CD14-positive monocyte (primary cell): Measurements from ENCODE around the gene TMEM238. TPM values are rescaled to one million over a fixed set of nuclear protein-coding genes. Genes with fewer than 3 reads are reported as not detected.

Experiments
- DNase-seq, 3 donors: peaks; one replicate each; pipeline ENCODE4 v3.0.0-alpha.2; 2011 to 2022
- H2AFZ ChIP-seq: 2 replicates; pipeline ENCODE4 v1.6.0; 2012; ENCODE audit warnings: mild to moderate bottlenecking, low read depth, low read length, inconsistent platforms; ENCODE audit not compliant: insufficient read depth, poor library complexity, severe bottlenecking
- H3K27ac ChIP-seq, 2 donors: 1 replicate in 1 of 2; 2 replicates in 1 of 2; pipeline ENCODE4 v1.5.1; 2012 to 2013; ENCODE audit warnings: low read length in 2 of 2, control low read depth in 1 of 2, inconsistent platforms in 1 of 2, low read depth in 1 of 2, mild to moderate bottlenecking in 1 of 2
- H3K27me3 ChIP-seq, 2 donors: one replicate each; pipeline versions ENCODE4 v1.6.0 to v1.6.1; 2011 to 2013; ENCODE audit warnings: low read length in 2 of 2; ENCODE audit not compliant: control insufficient read depth in 2 of 2, insufficient read depth in 2 of 2
- H3K36me3 ChIP-seq, 2 donors: replicated peaks in 1 of 2; 1 replicate in 1 of 2; 2 replicates in 1 of 2; pipeline versions ENCODE4 v1.5.1 to v1.6.1; 2012 to 2013; ENCODE audit warnings: low read length in 2 of 2, control low read depth in 1 of 2, inconsistent platforms in 1 of 2, mild to moderate bottlenecking in 1 of 2; ENCODE audit not compliant: insufficient read depth in 2 of 2, control insufficient read depth in 1 of 2
- H3K4me1 ChIP-seq, 2 donors: 1 replicate in 1 of 2; 2 replicates in 1 of 2; pipeline versions ENCODE4 v1.5.1 to v1.6.1; 2012 to 2013; ENCODE audit warnings: low read length in 2 of 2, control low read depth in 1 of 2, inconsistent platforms in 1 of 2, mild to moderate bottlenecking in 1 of 2, moderate library complexity in 1 of 2; ENCODE audit not compliant: insufficient read depth in 2 of 2, control insufficient read depth in 1 of 2
- H3K4me2 ChIP-seq: replicated peaks from 2 replicates; pipeline ENCODE3; 2012; ENCODE audit warnings: low read length, moderate library complexity, mild to moderate bottlenecking; ENCODE audit not compliant: poor library complexity, severe bottlenecking; ENCODE audit errors: extremely low read depth
- H3K4me3 ChIP-seq, 3 experiments: fragments of 200-600 bp in 1 of 3; sonication (generic) in 1 of 3; replicated peaks in 1 of 3; 1 replicate in 2 of 3; 2 replicates in 1 of 3; pipeline ENCODE4 v1.5.1; 2011 to 2013; ENCODE audit warnings: low read length in 3 of 3, mild to moderate bottlenecking in 3 of 3, control low read depth in 2 of 3, low read depth in 2 of 3, inconsistent platforms in 1 of 3, moderate library complexity in 1 of 3
- H3K79me2 ChIP-seq: 2 replicates; pipeline ENCODE4 v1.6.0; 2012; ENCODE audit warnings: mild to moderate bottlenecking, control low read depth, inconsistent platforms, low read length, moderate library complexity; ENCODE audit not compliant: insufficient read depth
- H3K9ac ChIP-seq: 2 replicates; pipeline ENCODE4 v1.6.0; 2017; ENCODE audit warnings: low read length, mild to moderate bottlenecking; ENCODE audit not compliant: insufficient read depth, poor library complexity, severe bottlenecking
- H3K9me3 ChIP-seq, 2 donors: replicated peaks in 1 of 2; 1 replicate in 1 of 2; 2 replicates in 1 of 2; pipeline versions ENCODE4 v1.5.1 to v1.6.1; 2012 to 2013; ENCODE audit warnings: low read length in 2 of 2, control low read depth in 1 of 2; ENCODE audit not compliant: control insufficient read depth in 1 of 2, insufficient read depth in 1 of 2
- H4K20me1 ChIP-seq: 2 replicates; pipeline ENCODE4 v1.6.0; 2012; ENCODE audit warnings: mild to moderate bottlenecking, low read length, control low read depth, moderate library complexity; ENCODE audit not compliant: insufficient read depth
- H3K27ac Mint-ChIP-seq, 7 donors: one replicate each; pipeline ENCODE4 v1.8.0; 2020; ENCODE audit warnings: mild to moderate bottlenecking in 7 of 7, mixed read lengths in 7 of 7, moderate library complexity in 6 of 7, inconsistent platforms in 2 of 7
- H3K27me3 Mint-ChIP-seq, 3 donors: one replicate each; pipeline ENCODE4 v1.8.0; 2021 to 2022; ENCODE audit warnings: low read depth in 3 of 3, mild to moderate bottlenecking in 3 of 3, mixed read lengths in 3 of 3, moderate library complexity in 3 of 3, inconsistent platforms in 1 of 3
- H3K36me3 Mint-ChIP-seq, 2 donors: one replicate each; pipeline ENCODE4 v1.8.0; 2020; ENCODE audit warnings: mixed read lengths in 2 of 2, inconsistent platforms in 1 of 2, mild to moderate bottlenecking in 1 of 2
- H3K4me1 Mint-ChIP-seq: one replicate; pipeline ENCODE4 v1.8.0; 2020; ENCODE audit warnings: mild to moderate bottlenecking, mixed read lengths
- H3K4me3 Mint-ChIP-seq, 2 donors: one replicate each; pipeline ENCODE4 v1.8.0; 2020; ENCODE audit warnings: mild to moderate bottlenecking in 2 of 2, mixed read lengths in 2 of 2, moderate library complexity in 1 of 2
- H3K9me3 Mint-ChIP-seq, 7 donors: one replicate each; pipeline ENCODE4 v1.8.0; 2020 to 2022; ENCODE audit warnings: mixed read lengths in 7 of 7, mild to moderate bottlenecking in 6 of 7, moderate library complexity in 6 of 7, inconsistent platforms in 2 of 7
- WGBS: methylation state at CpG from one replicate; pipeline ENCODE4 v1.1.5; 2013; ENCODE audit warnings: missing lambda C conversion rate; ENCODE audit not compliant: insufficient coverage; 5-methylcytosine and 5-hydroxymethylcytosine counted together
- intact Hi-C, 2 donors: fragments of 100-400 bp; cut with micrococcal nuclease; formaldehyde crosslinking; loops; one replicate each; pipeline versions ENCODE4 v1.15.0 to v1.15.1; 2023
- polyA plus RNA-seq, 3 donors: library from polyadenylated mRNA; depleted of rRNA in 1 of 3; unstranded in 2 of 3; stranded (reverse) in 1 of 3; fragments of 300-500 nt in 2 of 3; fragments of >200 nt in 1 of 3; fragmentation: Illumina TruSeq in 2 of 3; gene quantifications; 1 replicate in 2 of 3; 2 replicates in 1 of 3; pipeline ENCODE4 v1.2.3, GENCODE V29; 2012 to 2021
- TF ChIP-seq, protein P1 (sequence below): fragments of 200-600 bp; IDR thresholded peaks from one replicate; pipeline ENCODE4 v1.8.0; 2022; ENCODE audit warnings: antibody characterized with exemption, mild to moderate bottlenecking

TMEM238 gene
- polyA plus RNA-seq, 3 donors: not detected

GRCh38 chr19:55352040-55352439, 32.1 kb downstream of the TMEM238 start:
- no peak overlapping the region for H3K9ac ChIP-seq
- Mint-ChIP-seq H3K9me3 (peaks cover 0 to 11% (median 8%) of the 10 kb centered on the region in 7 donors), H3K4me1 (peaks cover 33% of the 10 kb centered on the region), H3K27ac (peak overlapping the region in 1 of 7 donors; percentile 63), H3K4me3 (peak overlapping the region in 1 of 2 donors; percentile 90), H3K27me3 (peaks cover 49 to 62% (median 54%) of the 10 kb centered on the region in 3 donors), H3K36me3 (peaks cover 5 to 8% of the 10 kb centered on the region in 2 donors)
- TF ChIP-seq, protein P1, sequence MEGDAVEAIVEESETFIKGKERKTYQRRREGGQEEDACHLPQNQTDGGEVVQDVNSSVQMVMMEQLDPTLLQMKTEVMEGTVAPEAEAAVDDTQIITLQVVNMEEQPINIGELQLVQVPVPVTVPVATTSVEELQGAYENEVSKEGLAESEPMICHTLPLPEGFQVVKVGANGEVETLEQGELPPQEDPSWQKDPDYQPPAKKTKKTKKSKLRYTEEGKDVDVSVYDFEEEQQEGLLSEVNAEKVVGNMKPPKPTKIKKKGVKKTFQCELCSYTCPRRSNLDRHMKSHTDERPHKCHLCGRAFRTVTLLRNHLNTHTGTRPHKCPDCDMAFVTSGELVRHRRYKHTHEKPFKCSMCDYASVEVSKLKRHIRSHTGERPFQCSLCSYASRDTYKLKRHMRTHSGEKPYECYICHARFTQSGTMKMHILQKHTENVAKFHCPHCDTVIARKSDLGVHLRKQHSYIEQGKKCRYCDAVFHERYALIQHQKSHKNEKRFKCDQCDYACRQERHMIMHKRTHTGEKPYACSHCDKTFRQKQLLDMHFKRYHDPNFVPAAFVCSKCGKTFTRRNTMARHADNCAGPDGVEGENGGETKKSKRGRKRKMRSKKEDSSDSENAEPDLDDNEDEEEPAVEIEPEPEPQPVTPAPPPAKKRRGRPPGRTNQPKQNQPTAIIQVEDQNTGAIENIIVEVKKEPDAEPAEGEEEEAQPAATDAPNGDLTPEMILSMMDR: no peak
- H3K4me1 ChIP-seq: peaks cover 22 to 28% of the 10 kb centered on the region in 2 donors
- H3K27me3 ChIP-seq: peaks cover 13 to 57% of the 10 kb centered on the region in 2 donors
- no peaks in the 10 kb centered on the region for H3K79me2 ChIP-seq
- H4K20me1 ChIP-seq: no peaks in the 10 kb centered on the region
- peaks cover 0 to 2% of the 10 kb centered on the region in 2 donors for H3K36me3 ChIP-seq
- intact Hi-C loops: loop anchor here in 1 of 2 donors (5.0 kb wide), 1 partner anchor 40 kb away; no protein-coding TSS in a partner anchor
- H3K9me3 ChIP-seq: peaks cover 0 to 9% of the 10 kb centered on the region in 2 donors
- WGBS: 19% methylated on average over 4 of the region's 6 CpGs
- no peak overlapping the region for H3K27ac ChIP-seq
- peak in 2 of 3 donors; percentile 20 to 28 for DNase-seq
- no peak overlapping the region for H2AFZ ChIP-seq
- no peak overlapping the region for H3K4me3 ChIP-seq
- H3K4me2 ChIP-seq: no peak overlapping the region

- H3K4me3 Mint-ChIP-seq: peak overlapping the region; percentile 51 to 90
- no peak overlapping the region for H2AFZ ChIP-seq
- no peaks in the 10 kb centered on the region for H4K20me1 ChIP-seq
- DNase-seq: no peak
- H3K4me1 Mint-ChIP-seq: peaks cover 33% of the 10 kb centered on the region
- intact Hi-C loops: loop anchor here in 1 of 2 donors (5.0 kb wide), 1 partner anchor 38 kb away; no protein-coding TSS in a partner anchor
- peaks cover 22 to 28% of the 10 kb centered on the region in 2 donors for H3K4me1 ChIP-seq
- H3K27ac ChIP-seq: no peak overlapping the region
- peaks cover 0 to 11% (median 8%) of the 10 kb centered on the region in 7 donors for H3K9me3 Mint-ChIP-seq
- no peaks in the 10 kb centered on the region for H3K79me2 ChIP-seq
- H3K4me3 ChIP-seq: no peak overlapping the region
- H3K36me3 Mint-ChIP-seq: peaks cover 5 to 9% of the 10 kb centered on the region in 2 donors
- peaks cover 0 to 2% of the 10 kb centered on the region in 2 donors for H3K36me3 ChIP-seq
- 61% methylated on average over 8 of the region's 11 CpGs for WGBS
- H3K4me2 ChIP-seq: no peak overlapping the region
- TF ChIP-seq, protein P1: no peak
- peak overlapping the region in 1 of 7 donors; percentile 44 for H3K27ac Mint-ChIP-seq
- H3K27me3 Mint-ChIP-seq: peaks cover 38 to 50% (median 41%) of the 10 kb centered on the region in 3 donors
- no peak overlapping the region for H3K9ac ChIP-seq
- peaks cover 0 to 9% of the 10 kb centered on the region in 2 donors for H3K9me3 ChIP-seq
- peaks cover 13 to 45% of the 10 kb centered on the region in 2 donors for H3K27me3 ChIP-seq
Observed at GRCh38 chr19:55350620-55351315, 33.3 kb downstream of the TMEM238 start.
